Mesothelial cell of epicardium (in vitro differentiated cells): Measurements from ENCODE around the gene ASF1B. TPM values are rescaled to one million over a fixed set of nuclear protein-coding genes. Genes with fewer than 3 reads are reported as not detected.
A peak's percentile ranks its signal among the peaks of the same experiment; 100 is the strongest.

Experiments used
- DNase-seq, 2 experiments: peaks; one replicate each; pipeline ENCODE4 v3.0.0; 2021; ENCODE audit warnings: low spot score in 2 of 2; ENCODE audit not compliant: unreplicated experiment in 2 of 2
- H3K27ac Mint-ChIP-seq: 2 replicates; pipeline ENCODE4 v1.8.0; 2021; ENCODE audit warnings: mixed read lengths
- H3K27me3 Mint-ChIP-seq: 2 replicates; pipeline ENCODE4 v1.8.0; 2021; ENCODE audit warnings: low read depth, mixed read lengths
- H3K36me3 Mint-ChIP-seq: 2 replicates; pipeline ENCODE4 v1.8.0; 2021; ENCODE audit warnings: mixed read lengths
- H3K4me1 Mint-ChIP-seq: 2 replicates; pipeline ENCODE4 v1.8.0; 2021; ENCODE audit warnings: mixed read lengths
- H3K4me3 Mint-ChIP-seq: 2 replicates; pipeline ENCODE4 v1.8.0; 2021; ENCODE audit warnings: mild to moderate bottlenecking, moderate library complexity, mixed read lengths
- H3K9me3 Mint-ChIP-seq: 2 replicates; pipeline ENCODE4 v1.8.0; 2021; ENCODE audit warnings: mixed read lengths
- CTCF ChIP-seq: fragments of 200-600 bp; sonication (generic); IDR thresholded peaks from one replicate; pipeline ENCODE4 v1.5.0; 2021; ENCODE audit warnings: antibody characterized with exemption; ENCODE audit not compliant: unreplicated experiment
- total RNA-seq: library from RNA; stranded (reverse); gene quantifications from 3 replicates; pipeline ENCODE4 v1.2.1, GENCODE V29; 2021

Gene ASF1B
- total RNA-seq, 1 donor from 2014 or later, result 8.4 TPM

- Mint-ChIP-seq H3K4me1 (peaks cover 4% of the 10 kb centered on the region), H3K27me3 (no peaks in the 10 kb centered on the region), H3K4me3 (no peak overlapping the region), H3K27ac (no peak overlapping the region), H3K9me3 (no peaks in the 10 kb centered on the region), H3K36me3 (peaks cover 28% of the 10 kb centered on the region)
- no peak for DNase-seq
- no peak for TF ChIP-seq CTCF
Observed at GRCh38 chr19:14177496-14178074, 41.2 kb upstream of the ASF1B start.

- Mint-ChIP-seq H3K27me3 (no peaks in the 10 kb centered on the region), H3K9me3 (no peaks in the 10 kb centered on the region), H3K27ac (no peak overlapping the region), H3K4me3 (no peak overlapping the region), H3K4me1 (peaks cover 4% of the 10 kb centered on the region), H3K36me3 (peaks cover 47% of the 10 kb centered on the region)
- no peak for DNase-seq
- no peak for TF ChIP-seq CTCF
Observed at GRCh38 chr19:14175351-14175792, 39.0 kb upstream of the ASF1B start.

- H3K4me3 Mint-ChIP-seq, result no peak overlapping the region
- DNase-seq, result no peak
- no peaks in the 10 kb centered on the region for H3K27me3 Mint-ChIP-seq
- H3K27ac Mint-ChIP-seq, result no peak overlapping the region
- peaks cover 4% of the 10 kb centered on the region for H3K4me1 Mint-ChIP-seq
- TF ChIP-seq CTCF, result no peak
- H3K36me3 Mint-ChIP-seq, result peaks cover 51% of the 10 kb centered on the region
- H3K9me3 Mint-ChIP-seq, result no peaks in the 10 kb centered on the region
Observed at GRCh38 chr19:14174883-14175282, 38.5 kb upstream of the ASF1B start.

- no peaks in the 10 kb centered on the region for H3K9me3 Mint-ChIP-seq
- no peak for TF ChIP-seq CTCF
- no peak for DNase-seq
- no peaks in the 10 kb centered on the region for H3K27me3 Mint-ChIP-seq
- H3K27ac Mint-ChIP-seq, result no peak overlapping the region
- H3K4me3 Mint-ChIP-seq, result no peak overlapping the region
- H3K36me3 Mint-ChIP-seq, result peaks cover 42% of the 10 kb centered on the region
- peaks cover 24% of the 10 kb centered on the region for H3K4me1 Mint-ChIP-seq
Observed at GRCh38 chr19:14168993-14169392, 32.6 kb upstream of the ASF1B start.

GRCh38 chr19:14168259-14168972, 32.0 kb upstream of the ASF1B start:
- H3K36me3 Mint-ChIP-seq, result peaks cover 39% of the 10 kb centered on the region
- no peak for DNase-seq
- no peaks in the 10 kb centered on the region for H3K9me3 Mint-ChIP-seq
- TF ChIP-seq CTCF, result no peak
- H3K27me3 Mint-ChIP-seq, result no peaks in the 10 kb centered on the region
- peaks cover 23% of the 10 kb centered on the region for H3K4me1 Mint-ChIP-seq
- peak overlapping the region; percentile 39 for H3K27ac Mint-ChIP-seq
- H3K4me3 Mint-ChIP-seq, result no peak overlapping the region
